Fibroblast of skin of scalp (primary cell): ENCODE data around the gene TTC28.
A peak's percentile ranks its signal among the peaks of the same experiment; 100 is the strongest.
"Not testable (repeated sequence)": the region's sequence is repeated elsewhere in the genome, so short reads cannot be mapped to it uniquely, and the experiment has no call there.

Experiments
- DNase-seq: peaks from one replicate; pipeline ENCODE4 v3.0.0-alpha.2; 2013

The TTC28 gene

DNA sequence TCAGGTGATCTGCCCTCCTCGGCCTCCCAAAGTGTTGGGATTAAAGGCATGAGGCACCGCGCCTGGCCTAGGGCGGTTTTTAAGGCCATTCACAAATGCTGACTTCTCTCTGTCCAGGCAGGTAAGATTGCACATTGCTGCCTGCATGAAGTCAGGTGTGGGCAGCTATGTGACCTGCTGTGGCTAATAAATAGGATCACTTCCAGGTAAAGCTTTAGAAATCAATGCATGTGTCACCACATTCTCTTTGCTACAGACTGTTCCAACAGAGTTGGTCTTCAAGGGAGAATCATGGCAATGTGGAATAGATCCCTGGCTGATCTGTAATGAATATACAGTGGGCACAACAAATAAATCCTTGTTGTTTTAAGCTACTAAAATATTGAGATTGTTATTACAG is 500.2 kb downstream of the TTC28 start:
- DNase-seq: no peak

DNA sequence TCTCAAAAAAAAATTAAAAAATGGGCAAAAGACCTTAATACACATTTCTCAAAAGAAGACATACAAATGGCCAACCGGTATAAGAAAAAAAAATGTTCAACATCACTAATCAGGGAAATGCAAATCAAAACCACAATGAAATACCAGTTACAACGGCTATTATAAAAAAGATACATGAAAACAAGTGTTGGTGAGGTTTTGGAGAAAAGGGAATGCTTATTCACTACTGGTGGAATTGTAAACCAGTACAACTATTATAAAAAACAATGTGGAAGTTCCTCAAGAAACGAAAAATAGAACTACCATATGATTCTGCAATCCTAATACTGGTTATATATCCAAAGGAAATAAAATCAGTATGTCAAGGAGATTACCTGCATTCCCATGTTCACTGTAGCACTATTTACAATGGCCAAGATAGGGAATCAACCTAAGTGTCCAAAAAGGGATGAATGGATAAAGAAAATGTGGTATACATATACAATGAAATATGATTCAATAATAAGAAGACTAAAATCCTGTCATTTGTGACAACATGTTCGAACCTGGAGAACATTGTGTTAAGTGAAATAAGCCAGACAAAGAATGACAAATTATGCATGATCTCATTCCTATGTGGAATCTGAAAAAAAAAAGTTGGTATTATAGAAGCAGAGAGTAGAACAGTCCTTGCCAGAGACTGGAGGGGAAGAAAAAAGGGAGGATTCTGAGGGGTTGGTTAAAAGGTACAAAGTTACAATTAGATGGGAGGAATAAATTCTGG is 503.7 kb downstream of the TTC28 start:
- no peak for DNase-seq

GRCh38 chr22:28174509-28174908 is 505.1 kb downstream of the TTC28 start:
- no peak for DNase-seq

GRCh38 chr22:28172892-28173670 is 506.6 kb downstream of the TTC28 start:
- no peak for DNase-seq

DNA sequence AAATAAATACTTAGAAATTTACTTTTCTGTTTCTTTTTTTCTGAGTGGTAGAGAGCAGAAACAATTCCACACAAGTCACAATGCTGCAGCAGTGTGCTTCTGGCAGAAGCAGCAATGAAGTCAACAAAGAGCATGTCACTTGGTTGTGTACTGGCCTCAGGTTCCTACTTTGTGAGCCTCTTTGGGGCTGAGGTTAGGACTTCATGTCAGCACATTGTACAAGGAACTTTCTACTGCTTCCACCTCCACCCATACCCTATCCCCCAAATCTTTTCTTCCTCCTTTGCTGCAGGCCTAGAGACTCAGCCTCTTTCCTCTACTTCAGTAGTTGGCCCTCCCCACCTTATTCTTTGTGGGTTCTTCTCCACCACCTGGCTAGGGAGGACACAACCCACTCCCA is 507.9 kb downstream of the TTC28 start:
- no peak for DNase-seq

DNA sequence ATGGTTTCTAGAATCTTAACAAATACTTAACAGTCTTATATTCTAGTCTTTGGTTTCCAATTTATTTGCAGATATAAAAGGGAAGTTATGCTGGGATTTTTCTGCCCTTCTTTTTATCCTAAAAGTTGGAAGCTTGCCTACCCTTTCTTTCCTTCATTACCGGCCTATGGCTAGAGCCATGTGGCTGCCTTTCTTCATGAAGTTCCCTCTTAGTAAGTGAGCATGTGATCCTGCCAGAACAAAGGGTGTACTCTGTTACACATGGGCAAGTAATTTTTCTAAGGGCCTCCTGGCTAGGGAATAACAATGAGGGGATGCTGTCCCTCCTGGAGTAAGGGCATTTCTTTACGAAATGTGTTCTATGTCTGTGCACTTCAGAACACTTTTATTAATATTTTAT is 508.5 kb downstream of the TTC28 start:
- DNase-seq: no peak

GRCh38 chr22:28169314-28169713 is 510.3 kb downstream of the TTC28 start:
- not testable (repeated sequence) for DNase-seq

DNA sequence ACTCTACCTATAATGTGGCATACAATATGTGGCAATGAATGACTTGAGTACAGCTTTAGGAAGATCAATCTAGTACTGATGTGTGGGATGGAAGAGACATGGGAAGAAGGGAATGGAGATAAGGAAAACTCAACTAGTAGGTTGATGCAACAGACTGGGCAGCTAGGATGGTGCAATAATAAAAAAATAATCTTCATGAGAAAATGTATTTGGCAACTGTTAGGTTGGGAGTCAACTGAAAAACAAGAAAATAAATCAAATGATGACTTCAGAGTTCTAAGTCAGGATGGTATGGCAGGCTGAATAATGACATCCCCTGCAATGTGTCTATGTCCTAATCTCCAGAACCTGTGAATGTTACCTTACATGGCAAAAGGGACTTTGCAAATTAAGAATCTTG is 523.8 kb downstream of the TTC28 start:
- no peak for DNase-seq

DNA sequence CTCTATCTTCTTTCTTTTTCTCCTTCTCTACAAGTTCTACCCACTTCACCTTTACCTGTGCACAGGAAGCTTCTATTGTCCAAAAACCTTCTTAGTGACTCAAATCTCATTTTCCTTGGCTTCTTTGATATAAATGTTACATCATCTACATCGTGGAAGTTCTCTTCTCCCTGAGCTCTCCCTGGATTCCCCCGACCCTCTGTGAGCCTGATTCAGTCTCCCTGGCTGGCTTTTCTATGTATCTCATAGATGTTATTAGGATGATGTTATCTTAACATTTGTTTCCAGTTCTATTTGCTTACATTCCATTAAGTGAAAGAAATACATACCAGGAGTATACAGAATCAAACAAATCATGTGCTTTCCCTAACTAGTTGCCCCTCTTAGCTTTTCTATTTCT is 524.8 kb downstream of the TTC28 start:
- peak; percentile 61 for DNase-seq

- no peak for DNase-seq
Measured at GRCh38 chr22:28151151-28151816, 528.4 kb downstream of the TTC28 start.

DNA sequence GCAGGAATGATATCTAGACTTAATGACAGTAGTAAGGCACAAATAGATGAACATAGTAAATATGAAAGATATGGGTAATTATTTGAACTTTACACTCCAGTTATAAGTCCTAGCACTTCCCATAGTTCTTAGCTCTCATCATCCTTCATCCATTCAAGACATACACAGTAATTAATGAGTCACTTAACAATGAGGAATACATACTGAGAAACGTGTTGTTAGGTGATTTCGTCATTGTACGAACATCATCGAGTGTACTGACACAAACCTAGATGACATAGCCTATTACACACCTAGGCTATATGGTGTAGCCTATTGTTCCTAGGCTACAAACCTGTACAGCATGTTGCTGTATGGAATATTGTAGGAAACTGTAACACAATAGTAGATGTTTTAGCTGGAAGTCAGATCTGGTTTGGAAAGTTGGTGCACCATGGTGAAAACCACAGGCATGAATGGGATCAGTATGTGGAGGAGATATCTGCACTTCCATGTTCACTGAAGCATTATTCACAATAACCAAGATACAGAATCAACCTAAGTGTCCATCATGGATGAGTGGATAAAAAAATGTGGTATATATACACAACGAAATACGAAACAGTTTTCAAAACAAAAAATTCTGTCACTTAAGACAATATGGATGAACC is 530.7 kb downstream of the TTC28 start:
- no peak for DNase-seq

DNA sequence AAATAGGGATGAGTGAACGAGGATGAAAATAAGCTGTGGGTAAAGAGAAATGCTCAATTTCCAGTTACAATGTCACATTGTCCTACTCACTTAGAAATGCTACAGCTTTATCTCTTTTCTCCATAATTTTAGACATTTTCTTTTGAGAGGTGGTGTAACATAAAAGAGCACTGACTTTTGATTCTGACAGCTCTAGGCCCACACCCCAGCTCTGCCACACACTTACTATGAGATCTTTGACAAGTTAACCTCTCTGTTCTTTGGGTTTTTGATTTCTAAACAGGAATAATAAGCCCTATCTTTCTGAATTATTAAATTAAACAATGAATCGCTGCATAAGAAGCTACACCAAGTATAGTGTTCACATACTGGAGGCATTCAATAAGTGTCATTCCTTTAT is 532.2 kb downstream of the TTC28 start:
- DNase-seq: no peak

GRCh38 chr22:28146401-28147314 is 533.0 kb downstream of the TTC28 start:
- DNase-seq: peak; percentile 35

- DNase-seq: no peak
Measured at GRCh38 chr22:28143961-28144745, 535.5 kb downstream of the TTC28 start.

DNA sequence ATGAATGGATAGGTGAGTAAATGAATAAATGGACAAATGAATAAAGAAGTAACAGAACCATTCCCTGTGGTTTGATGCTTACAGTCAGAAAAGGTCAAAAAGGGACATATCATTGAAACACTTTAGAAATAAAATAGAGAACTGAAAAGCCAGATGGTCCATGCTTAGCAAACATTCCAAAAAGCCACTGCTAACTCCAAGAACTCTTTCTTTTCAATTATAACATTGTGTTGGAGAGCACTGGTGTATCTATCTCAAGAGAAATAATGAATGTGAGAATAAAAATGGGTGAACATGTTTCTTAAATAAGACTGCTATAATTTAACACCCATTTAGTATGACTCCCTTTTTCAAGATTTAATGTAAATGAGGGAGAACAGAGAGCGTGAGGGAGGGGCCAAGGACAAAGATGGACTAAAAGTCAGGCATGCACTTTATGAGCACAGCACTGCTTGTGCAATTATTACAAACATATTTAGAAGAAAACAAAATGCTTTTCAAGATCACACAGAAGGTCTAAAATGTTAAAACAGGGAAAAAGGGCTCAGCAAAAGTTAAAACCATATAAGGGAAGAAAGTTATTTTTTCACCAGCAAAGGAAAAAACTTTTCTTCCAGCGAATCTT is 536.3 kb downstream of the TTC28 start:
- DNase-seq: no peak

- DNase-seq: peak; percentile 97
Measured at GRCh38 chr22:28142361-28142961, 537.2 kb downstream of the TTC28 start.

DNA sequence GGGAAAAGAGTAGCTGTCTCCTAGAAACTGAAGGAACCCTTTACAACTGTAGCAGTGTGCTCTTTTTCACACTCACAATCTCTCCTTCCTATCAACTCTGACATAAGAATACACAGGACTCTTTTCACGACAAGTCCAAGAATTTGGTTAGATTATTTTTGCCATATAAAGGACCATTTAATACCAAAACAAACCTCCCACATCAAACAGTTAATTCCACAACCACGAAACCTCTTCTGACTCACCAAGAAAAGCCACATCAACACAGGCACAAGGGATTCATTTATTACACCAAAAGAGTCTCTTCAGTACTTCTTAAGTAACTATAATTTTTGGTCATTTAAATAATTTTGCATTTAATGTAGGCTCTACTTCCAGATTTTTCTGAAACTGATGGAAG is 538.0 kb downstream of the TTC28 start:
- peak; percentile 82 for DNase-seq

GRCh38 chr22:28139961-28140360 is 539.7 kb downstream of the TTC28 start:
- peak; percentile 91 for DNase-seq

- no peak for DNase-seq
Measured at GRCh38 chr22:28139516-28139915, 540.1 kb downstream of the TTC28 start.

- DNase-seq: no peak
Measured at GRCh38 chr22:28137036-28137435, 542.6 kb downstream of the TTC28 start.
